ENCODE measurements around the gene ZFAND3. TPM values are rescaled to one million over a fixed set of nuclear protein-coding genes. Genes with fewer than 3 reads are reported as not detected.
A peak's percentile ranks its signal among the peaks of the same experiment; 100 is the strongest.

The ZFAND3 gene
- polyA plus RNA-seq, 1 experiment: 15.5 TPM

DNA sequence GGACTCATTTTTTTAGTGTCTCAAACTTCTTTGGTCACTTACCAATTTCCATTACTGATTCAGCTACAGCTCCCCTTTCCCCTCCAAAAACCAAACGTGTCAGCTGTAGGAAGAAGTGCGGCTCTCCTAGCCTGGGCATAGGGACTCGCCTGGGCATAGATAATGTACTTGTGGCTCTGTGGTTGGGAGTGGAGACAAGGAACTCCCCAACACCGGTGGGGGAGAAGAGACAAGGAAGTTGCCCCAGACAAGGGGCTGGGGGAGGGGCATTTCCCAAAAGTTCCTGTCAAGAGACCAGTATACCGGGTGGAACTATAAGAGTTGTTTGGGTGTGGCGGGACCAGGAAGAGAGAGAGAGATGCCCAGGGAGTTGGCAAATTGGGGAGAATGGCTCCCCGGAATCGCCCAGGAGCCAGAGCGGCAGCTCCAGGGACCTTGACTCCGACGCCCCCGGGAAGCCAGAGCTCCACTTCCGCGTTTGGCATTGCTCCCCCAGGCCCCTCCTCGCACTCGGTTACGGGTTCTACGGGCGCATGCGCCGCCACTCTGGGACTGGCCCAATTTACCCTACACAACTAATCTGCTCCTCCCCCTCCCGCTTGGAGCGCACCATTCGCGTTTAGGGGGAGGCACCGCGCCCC lies 871 bp upstream of the ZFAND3 start:
- CTCF ChIA-PET: interaction anchor here (0.6 to 2.0 kb wide), 3 partner anchors 11 to 41 kb away, joined by 3 to 11 read pairs (median 4); no protein-coding TSS in a partner anchor
- Histone ChIP-seq H3K9me3 (ENCODE audit: control insufficient read depth, insufficient read depth, low read length) (no peaks in the 10 kb centered on the region; the same call in 1 of the 2 replicates), H3K27me3 (ENCODE audit: control insufficient read depth, insufficient read depth, low read length) (no peaks in the 10 kb centered on the region), H3K27ac (ENCODE audit: low read depth, low read length) (peak overlapping the region; percentile 98), H3K4me3 (ENCODE audit: low read depth, low read length) (peak overlapping the region; percentile 88)
- DNase-seq (ENCODE audit: low read depth, low spot score): peak; percentile 91
- TF ChIP-seq, protein P1, sequence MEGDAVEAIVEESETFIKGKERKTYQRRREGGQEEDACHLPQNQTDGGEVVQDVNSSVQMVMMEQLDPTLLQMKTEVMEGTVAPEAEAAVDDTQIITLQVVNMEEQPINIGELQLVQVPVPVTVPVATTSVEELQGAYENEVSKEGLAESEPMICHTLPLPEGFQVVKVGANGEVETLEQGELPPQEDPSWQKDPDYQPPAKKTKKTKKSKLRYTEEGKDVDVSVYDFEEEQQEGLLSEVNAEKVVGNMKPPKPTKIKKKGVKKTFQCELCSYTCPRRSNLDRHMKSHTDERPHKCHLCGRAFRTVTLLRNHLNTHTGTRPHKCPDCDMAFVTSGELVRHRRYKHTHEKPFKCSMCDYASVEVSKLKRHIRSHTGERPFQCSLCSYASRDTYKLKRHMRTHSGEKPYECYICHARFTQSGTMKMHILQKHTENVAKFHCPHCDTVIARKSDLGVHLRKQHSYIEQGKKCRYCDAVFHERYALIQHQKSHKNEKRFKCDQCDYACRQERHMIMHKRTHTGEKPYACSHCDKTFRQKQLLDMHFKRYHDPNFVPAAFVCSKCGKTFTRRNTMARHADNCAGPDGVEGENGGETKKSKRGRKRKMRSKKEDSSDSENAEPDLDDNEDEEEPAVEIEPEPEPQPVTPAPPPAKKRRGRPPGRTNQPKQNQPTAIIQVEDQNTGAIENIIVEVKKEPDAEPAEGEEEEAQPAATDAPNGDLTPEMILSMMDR (IDR thresholded peaks at IDR 0.05; ENCODE audit: low read depth, low read length): no peak
- POLR2A ChIA-PET: interaction anchor here (0.6 to 1.8 kb wide), 13 partner anchors 11 to 376 kb away, joined by 3 to 11 read pairs (median 3); no protein-coding TSS in a partner anchor

DNA sequence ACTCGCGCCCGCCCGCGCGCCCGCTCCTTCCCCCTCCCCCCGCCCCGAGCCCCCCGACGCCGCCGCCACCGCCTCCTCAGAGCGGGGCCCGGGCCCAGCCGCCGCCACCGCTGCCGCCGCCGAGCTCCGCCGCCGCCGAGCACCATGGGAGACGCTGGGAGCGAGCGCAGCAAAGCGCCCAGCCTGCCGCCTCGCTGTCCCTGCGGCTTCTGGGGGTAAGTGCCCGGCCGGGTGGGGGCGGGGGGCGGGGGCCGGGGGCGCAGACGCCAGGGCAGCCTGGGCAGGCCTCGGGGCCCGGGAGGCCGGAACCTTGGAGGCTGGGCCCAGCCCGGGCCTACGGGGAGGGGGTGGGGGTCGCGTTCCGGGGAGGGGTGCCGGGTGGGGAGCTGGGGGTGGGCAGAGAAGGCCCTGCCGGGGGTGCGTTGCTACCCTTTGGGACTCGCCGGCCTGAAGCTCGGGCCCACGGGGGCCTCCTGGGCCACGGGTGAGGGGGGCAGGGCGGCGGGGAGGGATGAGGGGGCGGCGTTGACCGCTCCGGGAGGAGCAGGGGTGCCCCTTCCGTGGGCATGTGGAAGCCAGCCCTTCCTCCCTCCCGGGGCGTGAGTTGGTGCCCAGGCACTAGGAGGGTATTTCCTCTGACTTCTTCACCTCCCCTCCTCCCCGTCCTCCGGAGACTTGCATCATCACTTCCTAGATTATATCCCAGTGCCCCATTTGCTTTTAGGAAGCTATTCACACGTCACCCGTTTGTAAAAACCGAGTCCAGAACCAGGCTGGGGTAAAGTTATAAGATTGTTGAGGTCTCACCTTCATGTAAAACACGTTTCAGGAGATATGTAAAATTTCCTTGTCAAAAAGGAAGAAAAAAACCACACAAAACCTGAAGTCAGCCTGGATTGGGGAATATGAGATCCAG lies 533 bp downstream of the ZFAND3 start:
- ChIA-PET CTCF (interaction anchor here (0.5 to 1.7 kb wide), 6 partner anchors 28 to 215 kb away, joined by 3 to 8 read pairs (median 4); no protein-coding TSS in a partner anchor), POLR2A (interaction anchor here (0.6 to 1.8 kb wide), 11 partner anchors 13 to 749 kb away, joined by 3 to 11 read pairs (median 3); no protein-coding TSS in a partner anchor)
- TF ChIP-seq, protein P1 (IDR thresholded peaks at IDR 0.05; ENCODE audit: low read depth, low read length): no peak
- Histone ChIP-seq H3K4me3 (ENCODE audit: low read depth, low read length) (peak overlapping the region; percentile 88), H3K27ac (ENCODE audit: low read depth, low read length) (peak overlapping the region; percentile 66), H3K9me3 (ENCODE audit: control insufficient read depth, insufficient read depth, low read length) (no peaks in the 10 kb centered on the region; the same call in 1 of the 2 replicates), H3K27me3 (ENCODE audit: control insufficient read depth, insufficient read depth, low read length) (no peaks in the 10 kb centered on the region)
- no peak for DNase-seq (ENCODE audit: low read depth, low spot score)

DNA sequence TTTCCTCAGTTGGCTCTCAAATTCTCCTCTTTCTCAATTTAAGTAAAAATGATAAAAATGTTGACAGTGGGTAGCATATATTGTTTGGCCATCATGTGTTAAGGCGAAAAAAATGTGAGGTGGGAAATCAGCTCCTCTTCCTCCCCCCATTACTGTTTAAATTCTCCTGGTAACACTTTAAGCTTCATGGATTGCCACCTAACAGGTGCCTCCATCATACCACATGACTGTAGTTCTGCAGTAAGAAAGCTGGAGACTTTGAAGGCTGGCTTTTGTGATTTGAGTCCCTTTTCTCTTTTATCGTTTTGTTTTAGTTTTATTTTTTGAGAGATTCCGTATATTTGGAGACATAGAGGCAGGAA lies 1.2 kb downstream of the ZFAND3 start:
- CTCF ChIA-PET: interaction anchor here (0.5 to 1.7 kb wide), 3 partner anchors 30 to 49 kb away, joined by 3 to 8 read pairs (median 6); no protein-coding TSS in a partner anchor
- no peak for DNase-seq (ENCODE audit: low read depth, low spot score)
- POLR2A ChIA-PET: interaction anchor here (1.2 to 1.4 kb wide), 3 partner anchors 30 to 335 kb away, joined by 3 read pairs; no protein-coding TSS in a partner anchor
- peak overlapping the region; percentile 88 for H3K4me3 ChIP-seq (ENCODE audit: low read depth, low read length)
- TF ChIP-seq, protein P1 (IDR thresholded peaks at IDR 0.05; ENCODE audit: low read depth, low read length): no peak
- no peaks in the 10 kb centered on the region for H3K27me3 ChIP-seq (ENCODE audit: control insufficient read depth, insufficient read depth, low read length)
- no peaks in the 10 kb centered on the region; the same call in 1 of the 2 replicates for H3K9me3 ChIP-seq (ENCODE audit: control insufficient read depth, insufficient read depth, low read length)
- H3K27ac ChIP-seq (ENCODE audit: low read depth, low read length): no peak overlapping the region

DNA sequence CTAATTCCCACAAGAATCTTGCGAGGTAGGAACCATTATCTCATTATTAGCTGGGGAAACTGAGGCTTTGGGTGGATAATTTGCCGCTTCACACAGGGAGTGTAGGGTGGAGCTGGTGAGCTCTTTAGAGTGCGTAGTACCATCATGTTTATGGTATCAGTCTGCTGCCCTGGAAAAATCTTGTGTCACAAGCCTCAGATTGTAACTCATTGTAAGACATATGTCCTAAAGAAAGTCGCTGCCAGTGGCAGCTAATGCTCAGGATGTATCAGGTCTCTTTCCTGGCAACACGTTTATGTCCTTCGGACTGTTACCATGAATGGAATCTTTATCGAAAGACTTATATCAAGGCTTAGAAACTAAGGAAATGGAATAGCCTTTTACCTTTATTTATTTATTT lies 1.9 kb downstream of the ZFAND3 start:
- DNase-seq (ENCODE audit: low read depth, low spot score): no peak
- Histone ChIP-seq H3K9me3 (ENCODE audit: control insufficient read depth, insufficient read depth, low read length) (no peaks in the 10 kb centered on the region; the same call in 1 of the 2 replicates), H3K27ac (ENCODE audit: low read depth, low read length) (no peak overlapping the region), H3K27me3 (ENCODE audit: control insufficient read depth, insufficient read depth, low read length) (no peaks in the 10 kb centered on the region), H3K4me3 (ENCODE audit: low read depth, low read length) (peak overlapping the region; percentile 88)
- TF ChIP-seq, protein P1 (IDR thresholded peaks at IDR 0.05; ENCODE audit: low read depth, low read length): no peak
- ChIA-PET POLR2A (interaction anchor here (0.6 kb wide), 1 partner anchor 117 kb away, joined by 3 read pairs; no protein-coding TSS in a partner anchor), CTCF (interaction anchor here (1.7 kb wide), 1 partner anchor 38 kb away, joined by 6 read pairs; no protein-coding TSS in a partner anchor)

Data from AG04450 (cell line).